Activated T-helper 17 cell treated with anti-CD3 and anti-CD28 coated beads, Interleukin-2, amount 50 U/mL, for 72 hours (primary cell): ENCODE results near the gene ACAP2. TPM values are rescaled to one million over a fixed set of nuclear protein-coding genes. Genes with fewer than 3 reads are reported as not detected.
"Not testable (repeated sequence)": the region's sequence is repeated elsewhere in the genome, so short reads cannot be mapped to it uniquely, and the experiment has no call there.

Experiments used
- ATAC-seq: fragments of 150-1000 bp; cut with Tn5 transposase; replicated peaks from 2 replicates; pipeline ENCODE4 v1.10.0; 2021; ENCODE audit warnings: mild to moderate bottlenecking, moderate library complexity
- H3K27ac Mint-ChIP-seq: one replicate; pipeline ENCODE4 v1.8.0; 2022; ENCODE audit warnings: mixed read lengths
- H3K27me3 Mint-ChIP-seq: one replicate; pipeline ENCODE4 v1.8.0; 2022; ENCODE audit warnings: mixed read lengths
- H3K36me3 Mint-ChIP-seq: one replicate; pipeline ENCODE4 v1.8.0; 2022; ENCODE audit warnings: low read depth, mild to moderate bottlenecking, mixed read lengths
- H3K4me1 Mint-ChIP-seq: one replicate; pipeline ENCODE4 v1.8.0; 2022; ENCODE audit warnings: mixed read lengths
- H3K4me3 Mint-ChIP-seq: one replicate; pipeline ENCODE4 v1.8.0; 2022; ENCODE audit warnings: mild to moderate bottlenecking, mixed read lengths
- H3K9me3 Mint-ChIP-seq: one replicate; pipeline ENCODE4 v1.8.0; 2022; ENCODE audit warnings: mixed read lengths
- total RNA-seq, 2 donors: library from RNA; stranded (reverse); gene quantifications; one replicate each; pipeline ENCODE4 v1.2.3, GENCODE V29; 2022

Gene ACAP2
- total RNA-seq, 2 donors from 2014 or later = 58.0 to 74.0 TPM

DNA sequence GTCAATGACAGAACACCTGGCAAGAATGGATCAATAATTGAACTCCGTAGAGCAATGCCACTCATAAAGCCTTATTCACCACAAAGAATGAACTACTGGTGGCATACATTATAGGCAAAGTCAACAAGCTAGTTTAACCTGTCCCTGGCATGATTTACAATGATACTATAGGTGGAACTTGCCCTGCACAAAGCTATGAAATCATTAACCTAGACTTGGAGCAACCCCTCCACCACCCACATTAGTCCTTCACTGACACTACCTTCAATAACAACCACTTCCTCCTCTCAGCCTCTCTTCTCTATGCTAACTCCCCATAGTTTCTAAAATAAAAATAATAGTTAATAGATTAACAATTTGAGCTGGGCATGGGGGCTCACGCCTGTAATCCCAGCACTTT is 54.4 kb downstream of the ACAP2 start:
- Mint-ChIP-seq H3K9me3 (no peaks in the 10 kb centered on the region), H3K4me3 (no peak overlapping the region), H3K27ac (no peak overlapping the region), H3K4me1 (peaks cover 6% of the 10 kb centered on the region), H3K36me3 (peaks cover 40% of the 10 kb centered on the region), H3K27me3 (no peaks in the 10 kb centered on the region)
- no peak for ATAC-seq

DNA sequence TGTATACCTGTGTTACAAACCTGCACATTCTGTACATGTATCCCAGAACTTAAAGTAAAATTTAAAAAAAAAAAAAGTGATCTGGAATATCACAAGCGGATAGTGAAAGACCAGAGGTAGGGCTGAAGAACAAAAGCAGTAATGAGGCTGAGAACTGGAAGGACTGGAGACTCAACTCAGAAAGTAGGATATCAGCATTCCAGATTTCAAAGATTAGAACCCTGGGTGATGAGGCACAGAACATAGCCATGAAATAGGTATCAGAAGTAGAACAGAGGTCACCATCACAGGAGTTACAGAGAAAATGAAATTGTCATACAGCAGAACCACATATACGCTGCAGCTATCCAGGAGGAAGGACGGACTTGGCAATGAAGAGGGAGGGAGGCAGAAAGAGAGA is 56.1 kb downstream of the ACAP2 start:
- no peak overlapping the region for H3K4me3 Mint-ChIP-seq
- peaks cover 42% of the 10 kb centered on the region for H3K36me3 Mint-ChIP-seq
- ATAC-seq = no peak
- H3K9me3 Mint-ChIP-seq = no peaks in the 10 kb centered on the region
- H3K27me3 Mint-ChIP-seq = no peaks in the 10 kb centered on the region
- H3K4me1 Mint-ChIP-seq = peaks cover 13% of the 10 kb centered on the region
- H3K27ac Mint-ChIP-seq = no peak overlapping the region

DNA sequence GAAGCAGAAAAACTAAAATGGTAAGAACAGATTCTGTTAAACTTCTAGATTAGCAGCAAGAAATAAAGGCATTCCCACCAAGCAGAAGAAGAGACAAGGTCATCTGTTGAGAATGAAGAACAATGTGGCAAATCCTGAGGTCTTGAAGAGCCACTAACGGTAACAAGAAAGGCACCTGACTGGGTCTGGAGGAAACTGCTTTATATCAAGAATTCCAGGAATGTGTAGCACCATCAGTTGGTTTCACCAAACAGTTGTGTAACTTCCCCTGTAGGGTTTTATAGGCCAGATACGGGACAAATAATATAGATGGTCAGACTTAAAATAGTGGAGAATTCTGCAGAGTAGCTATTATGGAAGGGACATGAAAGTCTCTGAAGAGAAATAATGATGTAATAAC is 57.3 kb downstream of the ACAP2 start:
- no peak overlapping the region for H3K4me3 Mint-ChIP-seq
- no peaks in the 10 kb centered on the region for H3K27me3 Mint-ChIP-seq
- peaks cover 52% of the 10 kb centered on the region for H3K36me3 Mint-ChIP-seq
- H3K4me1 Mint-ChIP-seq = peaks cover 16% of the 10 kb centered on the region
- H3K27ac Mint-ChIP-seq = peak overlapping the region; percentile 1
- no peak for ATAC-seq
- H3K9me3 Mint-ChIP-seq = no peaks in the 10 kb centered on the region

DNA sequence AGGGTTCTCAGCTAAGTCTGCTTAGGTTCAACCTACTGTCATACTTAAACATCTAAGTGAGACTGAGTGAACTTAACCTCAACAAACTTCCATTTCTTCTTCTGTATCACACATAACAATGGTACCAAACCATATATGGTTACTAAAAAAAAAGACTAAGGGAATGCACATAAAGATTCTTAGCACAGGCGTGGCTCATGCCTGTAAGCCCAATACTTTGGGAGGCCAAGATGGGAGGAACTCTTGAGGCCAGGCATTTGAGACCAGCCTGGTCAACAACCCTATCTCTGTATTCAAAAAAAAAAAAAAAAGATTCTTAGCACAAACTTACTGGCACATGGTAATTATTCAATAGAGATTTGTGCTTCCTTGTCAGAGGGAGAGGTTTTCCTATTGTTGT is 57.9 kb downstream of the ACAP2 start:
- Mint-ChIP-seq H3K27me3 (no peaks in the 10 kb centered on the region), H3K36me3 (peaks cover 54% of the 10 kb centered on the region), H3K4me1 (peaks cover 16% of the 10 kb centered on the region), H3K4me3 (no peak overlapping the region), H3K9me3 (no peaks in the 10 kb centered on the region), H3K27ac (peak overlapping the region; percentile 1)
- ATAC-seq = no peak

DNA sequence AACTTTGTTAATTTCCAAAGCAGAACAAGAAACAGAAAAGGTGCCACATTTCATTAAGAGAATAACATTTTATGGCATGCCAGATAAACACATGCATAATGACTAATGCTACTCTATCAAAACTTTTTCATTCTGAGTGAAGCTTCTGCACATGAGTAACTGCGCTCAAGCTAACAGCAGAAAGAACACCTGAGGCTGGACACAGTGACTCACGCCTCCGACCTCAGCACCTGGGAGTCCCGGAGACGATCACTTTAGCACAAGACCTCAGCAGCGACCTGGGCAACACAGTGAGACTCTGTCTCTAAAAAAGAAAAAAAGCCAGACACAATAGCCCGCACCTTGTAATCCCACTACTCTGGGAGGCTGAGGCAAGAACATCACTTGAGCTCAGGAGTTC is 70.6 kb downstream of the ACAP2 start:
- no peak overlapping the region for H3K4me3 Mint-ChIP-seq
- no peak for ATAC-seq
- H3K9me3 Mint-ChIP-seq = no peaks in the 10 kb centered on the region
- peaks cover 71% of the 10 kb centered on the region for H3K36me3 Mint-ChIP-seq
- H3K27me3 Mint-ChIP-seq = no peaks in the 10 kb centered on the region
- H3K4me1 Mint-ChIP-seq = peaks cover 6% of the 10 kb centered on the region
- H3K27ac Mint-ChIP-seq = no peak overlapping the region

DNA sequence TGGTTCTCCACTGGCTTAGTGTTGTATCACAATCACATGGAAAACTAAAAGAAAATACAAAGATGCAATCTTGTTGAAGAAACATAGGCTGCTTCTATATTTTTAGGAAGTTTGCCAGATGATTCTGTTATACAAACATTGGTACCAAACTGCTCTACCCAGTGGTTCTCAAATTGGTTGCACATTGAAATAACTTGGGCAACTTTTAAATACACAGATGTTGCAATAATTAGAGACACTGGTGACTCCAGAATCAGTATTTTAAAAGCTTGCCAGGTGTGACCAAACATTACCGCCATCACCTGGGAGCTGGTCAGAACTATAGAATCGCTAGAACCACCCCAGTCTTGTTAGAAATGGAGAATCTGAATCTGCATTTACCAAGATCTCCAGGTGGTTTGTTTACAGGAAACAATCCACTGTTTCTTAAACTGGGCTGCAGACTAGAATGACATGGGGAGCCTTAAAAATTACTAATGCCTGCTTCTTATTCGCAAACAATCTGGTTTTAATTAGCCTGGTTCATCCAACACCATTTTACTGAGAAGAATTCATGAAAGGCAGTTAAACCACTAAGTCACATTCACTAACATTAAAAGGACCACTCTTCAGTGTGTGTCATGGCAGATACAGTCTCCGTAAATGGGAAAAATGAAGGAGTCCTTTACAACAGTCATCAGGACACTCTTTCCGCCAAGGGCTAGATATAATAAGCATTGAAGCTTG is 76.5 kb downstream of the ACAP2 start:
- H3K4me3 Mint-ChIP-seq = no peak overlapping the region
- no peaks in the 10 kb centered on the region for H3K27me3 Mint-ChIP-seq
- no peak for ATAC-seq
- peaks cover 16% of the 10 kb centered on the region for H3K4me1 Mint-ChIP-seq
- H3K36me3 Mint-ChIP-seq = peaks cover 42% of the 10 kb centered on the region
- no peak overlapping the region for H3K27ac Mint-ChIP-seq
- H3K9me3 Mint-ChIP-seq = no peaks in the 10 kb centered on the region

DNA sequence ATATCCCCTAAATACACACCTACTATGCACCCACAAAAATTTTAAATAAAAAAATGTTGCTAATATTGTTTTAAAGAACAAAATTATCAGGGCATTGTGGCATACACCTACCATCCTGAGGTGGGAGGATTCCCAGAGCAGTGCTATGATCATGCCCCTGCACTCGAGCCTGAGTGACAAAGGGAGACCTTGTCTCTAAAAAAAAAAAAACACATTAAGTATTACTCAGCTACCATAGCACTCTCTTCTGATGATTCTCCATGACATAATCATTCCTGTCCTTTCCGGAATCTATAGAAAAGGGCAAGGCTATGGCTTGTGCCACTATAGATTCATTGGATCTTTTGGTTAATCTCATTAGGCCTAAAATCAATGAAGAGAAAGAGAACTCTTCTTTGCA is 77.4 kb downstream of the ACAP2 start:
- no peaks in the 10 kb centered on the region for H3K9me3 Mint-ChIP-seq
- H3K4me1 Mint-ChIP-seq = peaks cover 23% of the 10 kb centered on the region

DNA sequence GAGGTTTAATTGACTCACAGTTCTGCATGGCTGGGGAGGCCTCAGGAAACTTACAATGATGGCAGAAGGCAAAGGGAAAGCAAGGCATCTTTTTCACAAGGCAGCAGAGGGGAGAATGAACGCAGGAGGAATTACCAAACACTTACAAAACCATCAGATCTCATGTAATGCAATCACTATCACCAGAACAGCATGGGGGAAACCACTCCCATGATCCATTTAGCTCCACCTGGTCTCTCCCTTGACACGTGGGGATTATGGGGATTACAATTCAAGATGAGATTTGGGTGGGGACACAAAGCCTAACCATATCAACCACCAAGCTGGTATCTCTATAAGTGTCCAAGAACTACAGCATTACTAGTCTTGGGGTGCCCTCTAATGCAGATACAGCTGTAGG is 85.0 kb downstream of the ACAP2 start:
- Mint-ChIP-seq H3K36me3 (peaks cover 49% of the 10 kb centered on the region), H3K4me1 (peaks cover 42% of the 10 kb centered on the region), H3K27ac (peak overlapping the region; percentile 11)
- not testable (repeated sequence) for H3K4me3 Mint-ChIP-seq, ATAC-seq, H3K27me3 Mint-ChIP-seq, H3K9me3 Mint-ChIP-seq

More for the DNA sequence above, 77.4 kb downstream of the ACAP2 start:
- no peak for ATAC-seq
- H3K27ac Mint-ChIP-seq = no peak overlapping the region
- H3K36me3 Mint-ChIP-seq = peaks cover 34% of the 10 kb centered on the region
- H3K4me3 Mint-ChIP-seq = no peak overlapping the region
- no peaks in the 10 kb centered on the region for H3K27me3 Mint-ChIP-seq

DNA sequence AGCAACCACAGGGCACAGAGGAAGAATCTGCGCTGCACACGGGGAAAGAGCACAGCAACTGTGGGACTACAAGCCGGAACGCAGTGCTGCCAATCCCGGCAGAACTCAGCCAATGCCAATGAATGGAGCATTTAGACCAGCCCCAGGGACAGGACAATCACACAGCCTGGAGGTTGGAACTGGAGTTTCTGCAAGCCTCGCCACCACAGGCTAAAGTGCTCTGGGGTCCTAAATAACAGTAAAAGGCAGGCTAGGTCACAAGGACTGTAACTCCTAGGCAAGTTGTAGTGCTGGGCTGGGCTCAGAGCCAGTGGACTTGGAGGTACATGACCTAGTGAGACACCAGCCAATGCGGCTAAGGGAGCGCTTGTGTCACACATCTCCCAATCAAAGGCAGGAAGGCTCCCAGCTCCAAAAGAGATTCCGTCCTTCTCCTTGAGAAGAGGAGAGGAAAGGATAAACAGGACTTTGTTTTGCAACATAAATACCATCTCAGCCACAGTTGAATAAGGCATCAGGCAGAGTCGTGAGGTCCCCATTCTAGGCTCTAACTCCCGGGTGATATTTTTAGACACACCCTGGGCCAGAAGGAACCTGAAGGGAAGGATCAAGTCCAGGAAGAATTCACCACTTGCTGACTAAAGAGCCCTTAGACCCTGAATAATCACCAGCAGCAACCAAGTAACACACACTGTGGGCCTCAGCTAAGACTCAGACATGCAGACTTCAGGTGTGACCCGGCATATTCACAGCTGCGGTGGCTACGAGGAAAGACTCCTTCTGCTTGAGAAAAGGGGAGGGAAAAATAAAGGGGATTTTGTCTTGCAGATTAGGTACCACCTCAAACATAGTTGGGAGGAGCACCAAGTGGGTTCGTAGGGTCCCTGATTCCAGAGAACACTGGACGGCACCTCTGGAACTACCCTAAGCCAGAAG is 86.4 kb downstream of the ACAP2 start:
- H3K27ac Mint-ChIP-seq = peak overlapping the region; percentile 49
- no peaks in the 10 kb centered on the region for H3K27me3 Mint-ChIP-seq
- no peaks in the 10 kb centered on the region for H3K9me3 Mint-ChIP-seq
- peaks cover 32% of the 10 kb centered on the region for H3K4me1 Mint-ChIP-seq
- no peak overlapping the region for H3K4me3 Mint-ChIP-seq
- peaks cover 37% of the 10 kb centered on the region for H3K36me3 Mint-ChIP-seq
- ATAC-seq = no peak

DNA sequence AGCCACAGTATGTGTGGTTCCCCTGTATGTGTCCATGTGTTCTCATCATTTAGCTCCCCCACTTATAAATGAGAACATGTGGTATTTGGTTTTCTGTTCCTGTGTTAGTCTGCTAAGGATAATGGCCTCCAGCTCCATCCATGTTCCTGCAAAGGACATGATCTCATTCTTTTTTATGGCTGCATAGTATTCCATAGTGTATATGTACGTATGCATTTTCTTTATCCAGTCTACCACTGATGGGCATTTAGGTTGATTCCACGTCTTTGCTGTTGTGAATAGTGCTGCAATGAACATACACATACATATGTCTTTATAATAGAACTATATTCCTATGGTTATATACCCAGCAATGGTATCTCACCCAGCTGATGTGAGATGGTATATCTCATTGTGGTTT is 88.8 kb downstream of the ACAP2 start:
- H3K9me3 Mint-ChIP-seq, H3K4me3 Mint-ChIP-seq, H3K27me3 Mint-ChIP-seq, H3K27ac Mint-ChIP-seq, ATAC-seq: not testable (repeated sequence)
- H3K36me3 Mint-ChIP-seq = peaks cover 51% of the 10 kb centered on the region
- peaks cover 14% of the 10 kb centered on the region for H3K4me1 Mint-ChIP-seq

DNA sequence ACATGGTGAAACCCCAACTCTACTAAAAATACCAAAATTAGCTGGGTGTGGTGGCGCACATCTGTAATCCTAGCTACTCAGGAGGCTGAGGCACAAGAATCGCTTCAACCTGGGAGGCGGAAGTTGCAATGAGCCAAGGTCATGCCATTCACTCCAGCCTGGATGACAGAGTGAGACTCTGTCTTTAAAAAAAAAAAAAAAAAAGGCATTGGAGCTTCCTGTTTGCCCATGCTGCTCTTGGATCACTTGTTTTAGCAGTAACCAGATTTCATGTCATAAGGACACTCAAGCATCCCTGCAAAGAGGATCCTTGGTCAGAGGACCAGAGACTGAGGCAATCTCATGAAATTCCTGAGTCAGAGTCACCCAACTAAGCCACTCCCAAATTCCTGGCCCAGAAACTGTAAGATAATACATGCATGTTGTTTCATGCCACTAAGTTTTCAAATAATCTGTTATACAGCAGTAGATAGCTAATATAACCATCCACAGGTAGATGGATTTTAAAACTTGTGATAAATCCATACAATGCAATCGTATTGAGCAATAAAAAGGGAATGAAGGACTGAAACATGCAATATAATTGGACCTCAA is 89.8 kb downstream of the ACAP2 start:
- H3K27ac Mint-ChIP-seq = no peak overlapping the region
- no peak for ATAC-seq
- H3K4me3 Mint-ChIP-seq = no peak overlapping the region
- peaks cover 59% of the 10 kb centered on the region for H3K36me3 Mint-ChIP-seq
- H3K9me3 Mint-ChIP-seq = no peaks in the 10 kb centered on the region
- H3K27me3 Mint-ChIP-seq = no peaks in the 10 kb centered on the region
- peaks cover 11% of the 10 kb centered on the region for H3K4me1 Mint-ChIP-seq

DNA sequence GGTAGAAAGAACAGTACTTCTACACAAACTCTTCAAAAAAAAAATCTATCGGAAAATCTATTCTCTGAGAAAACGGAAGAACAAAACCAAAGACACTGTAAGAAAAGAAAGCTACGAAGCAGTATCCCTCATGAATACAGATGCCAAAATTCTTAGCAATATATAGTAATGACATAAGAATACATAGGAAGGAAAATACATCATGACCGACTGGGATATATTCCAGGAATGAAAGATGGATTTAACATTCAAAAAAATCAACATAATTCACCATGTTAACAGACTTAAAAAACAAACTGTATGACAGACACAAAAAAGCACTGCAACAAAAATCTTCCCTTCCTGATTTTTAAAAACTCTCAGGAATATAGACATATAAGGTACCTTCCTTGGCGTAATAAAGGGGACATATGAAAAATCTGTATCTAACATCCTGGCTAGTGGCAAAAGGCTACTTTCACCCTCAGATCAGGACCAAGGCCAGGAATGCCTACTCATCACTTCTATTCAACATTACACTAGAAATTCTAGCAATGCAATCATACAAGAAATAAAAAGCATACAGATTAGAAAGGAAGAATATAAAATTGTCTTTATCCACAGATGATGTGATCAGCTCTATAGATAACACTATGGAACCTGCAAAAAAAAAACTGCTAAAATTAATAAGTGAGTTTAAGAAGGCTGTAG is 94.2 kb downstream of the ACAP2 start:
- Mint-ChIP-seq H3K27me3 (no peaks in the 10 kb centered on the region), H3K27ac (no peak overlapping the region), H3K9me3 (no peaks in the 10 kb centered on the region), H3K4me3 (no peak overlapping the region), H3K4me1 (peaks cover 3% of the 10 kb centered on the region), H3K36me3 (peaks cover 43% of the 10 kb centered on the region)
- ATAC-seq = no peak

DNA sequence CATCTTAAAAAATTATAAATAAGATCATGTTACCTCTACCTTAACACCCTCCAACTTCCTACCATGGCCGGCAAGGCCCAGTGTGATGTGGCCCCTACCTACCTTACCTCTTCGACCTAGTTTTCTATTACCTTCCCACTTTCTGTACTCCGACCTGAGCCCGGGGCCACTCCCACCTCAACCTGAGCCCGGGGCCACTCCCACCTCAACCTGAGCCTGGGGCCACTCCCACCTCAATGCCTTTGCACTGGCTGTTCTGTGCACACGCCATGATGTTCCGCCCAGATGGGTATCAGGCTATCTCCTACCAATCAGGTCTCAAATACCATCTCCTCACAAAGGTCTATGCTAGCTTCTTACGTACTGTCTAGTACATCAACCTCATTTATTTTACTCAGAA is 105.1 kb downstream of the ACAP2 start:
- Mint-ChIP-seq H3K27me3 (no peaks in the 10 kb centered on the region), H3K9me3 (no peaks in the 10 kb centered on the region), H3K4me3 (no peak overlapping the region), H3K4me1 (no peaks in the 10 kb centered on the region), H3K36me3 (peaks cover 80% of the 10 kb centered on the region), H3K27ac (no peak overlapping the region)
- ATAC-seq = no peak

DNA sequence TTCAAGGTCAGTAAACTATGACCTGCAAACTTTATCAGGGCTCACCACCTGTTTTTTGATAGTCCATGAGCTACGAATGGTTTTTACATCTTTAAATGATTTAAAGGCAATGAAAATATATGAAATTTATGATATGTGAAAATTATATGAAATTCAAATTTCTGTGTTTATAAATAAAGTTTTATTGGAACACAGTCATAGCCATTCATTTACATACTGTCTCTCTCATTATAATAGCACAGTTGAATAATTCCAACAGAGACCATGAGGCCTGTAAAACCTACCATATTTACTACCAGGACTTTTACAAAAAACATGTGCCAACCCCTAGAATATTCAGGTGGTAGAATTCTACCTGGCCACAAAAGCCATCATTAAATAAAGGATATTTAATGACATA is 107.9 kb downstream of the ACAP2 start:
- ATAC-seq = no peak
- Mint-ChIP-seq H3K27ac (no peak overlapping the region), H3K27me3 (no peaks in the 10 kb centered on the region), H3K9me3 (no peaks in the 10 kb centered on the region), H3K4me3 (no peak overlapping the region), H3K36me3 (peaks cover 80% of the 10 kb centered on the region), H3K4me1 (no peaks in the 10 kb centered on the region)
